ENCODE data around the gene FBXO11.

FBXO11 gene

DNA sequence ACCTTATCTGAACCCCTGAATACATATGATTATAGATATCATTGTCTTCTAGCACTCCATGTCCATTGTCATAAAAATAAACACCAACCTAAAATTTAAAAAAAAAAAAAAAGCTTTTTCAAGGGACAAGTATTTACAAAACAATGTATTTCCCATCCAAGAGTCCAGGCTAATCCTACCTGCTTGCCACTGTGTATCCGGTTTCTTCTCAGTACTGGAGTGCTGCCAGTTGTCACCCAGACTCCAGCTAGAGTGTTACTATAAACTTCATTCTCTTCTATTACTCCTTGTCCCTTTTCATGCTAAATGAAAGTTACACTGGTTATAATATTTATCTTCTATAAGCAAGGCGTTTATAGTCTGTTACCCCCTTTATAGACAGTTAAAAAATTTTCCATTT is 87.5 kb downstream of the FBXO11 start:
- no peak overlapping the region for H3K9ac ChIP-seq (ENCODE audit: low read length in 5 of 5)
- H3K4me1 ChIP-seq (ENCODE audit: control insufficient read depth in 5 of 5, insufficient read depth in 5 of 5, low read length in 5 of 5): no peaks in the 10 kb centered on the region
- H3K9me3 ChIP-seq (ENCODE audit: control insufficient read depth in 5 of 5, low read length in 5 of 5): no peaks in the 10 kb centered on the region
- no peak overlapping the region for H3K4me3 ChIP-seq (ENCODE audit: low read depth in 1 of 5, low read length in 5 of 5)
- H3K27me3 ChIP-seq (ENCODE audit: control insufficient read depth in 5 of 5, insufficient read depth in 4 of 5, low read length in 5 of 5): no peaks in the 10 kb centered on the region
- H3K36me3 ChIP-seq (ENCODE audit: control insufficient read depth in 5 of 5, insufficient read depth in 5 of 5, low read length in 5 of 5): peaks cover 53 to 83% (median 75%) of the 10 kb centered on the region in 5 donors
- no peak overlapping the region for H3K27ac ChIP-seq (ENCODE audit: low read depth, low read length)

DNA sequence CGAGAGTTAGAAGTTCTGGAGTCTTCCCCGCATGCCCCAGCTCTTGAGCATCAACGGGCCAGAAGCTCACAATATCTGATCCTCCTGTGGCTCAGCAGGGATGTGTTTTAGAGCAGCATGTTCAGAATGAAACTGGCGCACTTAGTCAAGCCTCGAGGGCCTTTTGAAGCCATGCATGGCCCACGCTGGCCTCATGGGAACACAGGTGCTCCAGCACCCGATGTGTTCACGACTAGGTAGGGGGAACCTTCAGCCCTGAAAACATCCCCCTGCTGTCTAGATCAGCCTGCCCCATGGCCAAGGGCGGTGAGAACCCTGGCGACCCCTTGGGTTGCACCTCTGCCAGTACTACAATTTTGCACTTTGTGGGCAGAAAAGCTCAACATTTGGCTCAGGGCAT is 90.5 kb downstream of the FBXO11 start:
- Histone ChIP-seq H3K4me3 (ENCODE audit: low read depth in 1 of 5, low read length in 5 of 5) (no peak overlapping the region), H3K27ac (ENCODE audit: low read depth, low read length) (no peak overlapping the region), H3K36me3 (ENCODE audit: control insufficient read depth in 5 of 5, insufficient read depth in 5 of 5, low read length in 5 of 5) (peaks cover 57 to 87% (median 73%) of the 10 kb centered on the region in 5 donors), H3K9ac (ENCODE audit: low read length in 5 of 5) (no peak overlapping the region), H3K4me1 (ENCODE audit: control insufficient read depth in 5 of 5, insufficient read depth in 5 of 5, low read length in 5 of 5) (peaks cover 0 to 3% (median 0%) of the 10 kb centered on the region in 5 donors), H3K27me3 (ENCODE audit: control insufficient read depth in 5 of 5, insufficient read depth in 4 of 5, low read length in 5 of 5) (no peaks in the 10 kb centered on the region), H3K9me3 (ENCODE audit: control insufficient read depth in 5 of 5, low read length in 5 of 5) (no peaks in the 10 kb centered on the region)

DNA sequence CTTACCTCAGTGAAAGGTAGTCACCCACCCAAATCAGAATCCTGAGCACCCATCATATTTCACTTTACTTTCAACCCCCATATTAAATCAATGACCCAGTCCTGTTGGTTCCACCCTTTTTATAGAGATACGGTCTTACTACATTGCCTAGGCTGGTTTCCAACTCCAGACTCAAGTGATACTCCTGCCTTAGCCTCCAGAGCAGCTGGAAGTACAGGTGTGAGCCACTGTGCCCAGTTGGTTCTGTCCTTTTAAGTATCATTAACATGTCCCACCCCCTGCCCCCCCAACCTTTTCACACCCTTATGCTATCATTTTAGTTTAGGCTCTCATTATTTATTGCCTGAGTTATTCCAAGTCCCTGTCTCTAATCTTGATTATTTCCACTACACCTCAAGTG is 94.6 kb downstream of the FBXO11 start:
- H3K36me3 ChIP-seq (ENCODE audit: control insufficient read depth in 5 of 5, insufficient read depth in 5 of 5, low read length in 5 of 5): peaks cover 51 to 88% (median 63%) of the 10 kb centered on the region in 5 donors
- peaks cover 0 to 20% (median 4%) of the 10 kb centered on the region in 5 donors for H3K4me1 ChIP-seq (ENCODE audit: control insufficient read depth in 5 of 5, insufficient read depth in 5 of 5, low read length in 5 of 5)
- H3K9me3 ChIP-seq (ENCODE audit: control insufficient read depth in 5 of 5, low read length in 5 of 5): no peaks in the 10 kb centered on the region
- no peaks in the 10 kb centered on the region for H3K27me3 ChIP-seq (ENCODE audit: control insufficient read depth in 5 of 5, insufficient read depth in 4 of 5, low read length in 5 of 5)
- no peak overlapping the region for H3K9ac ChIP-seq (ENCODE audit: low read length in 5 of 5)
- no peak overlapping the region for H3K27ac ChIP-seq (ENCODE audit: low read depth, low read length)
- H3K4me3 ChIP-seq (ENCODE audit: low read depth in 1 of 5, low read length in 5 of 5): no peak overlapping the region

DNA sequence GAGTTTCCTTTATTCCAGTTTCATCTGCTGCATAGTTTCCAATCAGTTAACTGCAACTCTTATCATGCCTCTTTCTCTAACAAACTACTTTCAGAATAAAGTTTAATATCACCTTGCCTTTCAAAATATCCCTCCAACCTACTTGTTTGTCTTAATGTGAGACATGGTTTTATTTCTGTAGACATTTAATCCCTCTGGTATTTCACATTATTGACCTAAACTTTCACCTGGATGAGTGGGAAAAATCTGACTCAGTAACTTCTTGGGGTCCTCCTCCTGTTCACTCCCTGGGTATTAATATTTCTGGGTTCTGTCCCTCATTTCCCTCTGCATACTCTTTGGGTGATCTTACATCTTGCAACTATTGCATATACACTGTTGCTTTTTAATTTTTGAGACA is 95.4 kb downstream of the FBXO11 start:
- H3K27ac ChIP-seq (ENCODE audit: low read depth, low read length): no peak overlapping the region
- no peaks in the 10 kb centered on the region for H3K9me3 ChIP-seq (ENCODE audit: control insufficient read depth in 5 of 5, low read length in 5 of 5)
- no peak overlapping the region for H3K4me3 ChIP-seq (ENCODE audit: low read depth in 1 of 5, low read length in 5 of 5)
- H3K27me3 ChIP-seq (ENCODE audit: control insufficient read depth in 5 of 5, insufficient read depth in 4 of 5, low read length in 5 of 5): no peaks in the 10 kb centered on the region
- peaks cover 0 to 20% (median 4%) of the 10 kb centered on the region in 5 donors for H3K4me1 ChIP-seq (ENCODE audit: control insufficient read depth in 5 of 5, insufficient read depth in 5 of 5, low read length in 5 of 5)
- peaks cover 51 to 86% (median 63%) of the 10 kb centered on the region in 5 donors for H3K36me3 ChIP-seq (ENCODE audit: control insufficient read depth in 5 of 5, insufficient read depth in 5 of 5, low read length in 5 of 5)
- no peak overlapping the region for H3K9ac ChIP-seq (ENCODE audit: low read length in 5 of 5)

DNA sequence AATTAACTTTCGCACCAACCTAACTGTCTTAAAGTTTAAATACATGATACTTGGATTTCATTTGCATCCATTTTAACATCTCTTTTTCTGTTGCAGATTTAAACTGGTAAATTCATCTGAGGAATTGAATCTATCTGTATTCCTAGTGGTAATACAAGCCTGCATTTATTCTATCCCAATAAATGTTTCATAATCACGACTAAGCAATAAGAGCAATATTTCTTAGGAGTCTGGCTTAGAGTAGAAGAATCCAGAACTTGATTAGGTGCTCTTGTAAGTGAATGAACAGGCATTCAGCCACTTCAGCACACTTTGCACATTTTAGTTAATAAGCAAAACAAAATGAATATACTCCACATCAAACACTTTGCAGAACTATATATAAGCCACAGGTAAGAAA is 96.4 kb downstream of the FBXO11 start:
- no peak overlapping the region for H3K4me3 ChIP-seq (ENCODE audit: low read depth in 1 of 5, low read length in 5 of 5)
- peaks cover 46 to 84% (median 64%) of the 10 kb centered on the region in 5 donors for H3K36me3 ChIP-seq (ENCODE audit: control insufficient read depth in 5 of 5, insufficient read depth in 5 of 5, low read length in 5 of 5)
- peaks cover 0 to 21% (median 4%) of the 10 kb centered on the region in 5 donors for H3K4me1 ChIP-seq (ENCODE audit: control insufficient read depth in 5 of 5, insufficient read depth in 5 of 5, low read length in 5 of 5)
- no peak overlapping the region for H3K9ac ChIP-seq (ENCODE audit: low read length in 5 of 5)
- H3K27me3 ChIP-seq (ENCODE audit: control insufficient read depth in 5 of 5, insufficient read depth in 4 of 5, low read length in 5 of 5): no peaks in the 10 kb centered on the region
- no peak overlapping the region for H3K27ac ChIP-seq (ENCODE audit: low read depth, low read length)
- H3K9me3 ChIP-seq (ENCODE audit: control insufficient read depth in 5 of 5, low read length in 5 of 5): no peaks in the 10 kb centered on the region

DNA sequence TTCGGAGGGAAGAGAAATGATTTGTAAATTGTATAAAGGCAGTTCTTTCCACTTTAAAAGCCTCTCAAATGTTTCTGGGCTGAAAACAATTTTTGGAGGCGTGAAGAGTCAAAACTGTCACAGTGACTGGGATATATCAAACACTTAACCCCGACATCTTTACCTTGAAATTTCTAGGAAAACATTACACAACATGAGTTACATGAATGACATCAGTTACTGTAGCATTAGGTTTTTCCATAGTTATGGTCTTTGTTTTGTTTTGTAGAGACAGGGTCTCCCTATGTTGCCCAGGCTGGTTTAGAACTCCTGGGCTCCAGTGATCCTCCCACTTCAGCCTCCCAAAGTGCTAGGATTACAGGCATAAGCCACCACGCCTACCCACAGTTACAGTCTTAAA is 97.7 kb downstream of the FBXO11 start:
- no peak overlapping the region for H3K4me3 ChIP-seq (ENCODE audit: low read depth in 1 of 5, low read length in 5 of 5)
- H3K9me3 ChIP-seq (ENCODE audit: control insufficient read depth in 5 of 5, low read length in 5 of 5): peaks cover 0 to 5% (median 3%) of the 10 kb centered on the region in 5 donors
- no peak overlapping the region for H3K9ac ChIP-seq (ENCODE audit: low read length in 5 of 5)
- peaks cover 51 to 85% (median 69%) of the 10 kb centered on the region in 5 donors for H3K36me3 ChIP-seq (ENCODE audit: control insufficient read depth in 5 of 5, insufficient read depth in 5 of 5, low read length in 5 of 5)
- no peaks in the 10 kb centered on the region for H3K27me3 ChIP-seq (ENCODE audit: control insufficient read depth in 5 of 5, insufficient read depth in 4 of 5, low read length in 5 of 5)
- peak overlapping the region; percentile 15 for H3K27ac ChIP-seq (ENCODE audit: low read depth, low read length)
- peaks cover 0 to 26% (median 4%) of the 10 kb centered on the region in 5 donors for H3K4me1 ChIP-seq (ENCODE audit: control insufficient read depth in 5 of 5, insufficient read depth in 5 of 5, low read length in 5 of 5)

DNA sequence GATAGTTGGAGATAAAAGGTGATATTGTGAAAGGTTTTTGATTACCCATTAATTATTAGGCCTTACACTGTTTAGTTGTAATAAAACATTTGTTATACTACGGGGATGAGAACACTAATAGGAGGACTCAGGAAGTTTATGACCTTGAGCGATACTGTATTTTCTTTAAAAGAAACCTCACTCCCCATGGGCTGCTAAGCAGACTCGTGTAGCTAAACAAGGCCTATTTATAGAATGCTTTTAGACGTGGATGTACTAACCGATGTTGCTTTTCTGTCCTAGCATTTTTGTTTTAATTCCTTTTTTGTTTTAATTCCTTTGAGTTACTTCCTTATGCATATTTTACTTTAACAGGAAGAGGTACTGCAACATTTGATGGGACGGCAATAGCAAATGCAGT is 100.4 kb downstream of the FBXO11 start:
- peaks cover 0 to 26% (median 4%) of the 10 kb centered on the region in 5 donors for H3K4me1 ChIP-seq (ENCODE audit: control insufficient read depth in 5 of 5, insufficient read depth in 5 of 5, low read length in 5 of 5)
- H3K27me3 ChIP-seq (ENCODE audit: control insufficient read depth in 5 of 5, insufficient read depth in 4 of 5, low read length in 5 of 5): no peaks in the 10 kb centered on the region
- H3K27ac ChIP-seq (ENCODE audit: low read depth, low read length): no peak overlapping the region
- no peak overlapping the region for H3K9ac ChIP-seq (ENCODE audit: low read length in 5 of 5)
- no peak overlapping the region for H3K4me3 ChIP-seq (ENCODE audit: low read depth in 1 of 5, low read length in 5 of 5)
- H3K9me3 ChIP-seq (ENCODE audit: control insufficient read depth in 5 of 5, low read length in 5 of 5): peaks cover 0 to 10% (median 8%) of the 10 kb centered on the region in 5 donors
- peaks cover 62 to 91% (median 72%) of the 10 kb centered on the region in 5 donors for H3K36me3 ChIP-seq (ENCODE audit: control insufficient read depth in 5 of 5, insufficient read depth in 5 of 5, low read length in 5 of 5)

DNA sequence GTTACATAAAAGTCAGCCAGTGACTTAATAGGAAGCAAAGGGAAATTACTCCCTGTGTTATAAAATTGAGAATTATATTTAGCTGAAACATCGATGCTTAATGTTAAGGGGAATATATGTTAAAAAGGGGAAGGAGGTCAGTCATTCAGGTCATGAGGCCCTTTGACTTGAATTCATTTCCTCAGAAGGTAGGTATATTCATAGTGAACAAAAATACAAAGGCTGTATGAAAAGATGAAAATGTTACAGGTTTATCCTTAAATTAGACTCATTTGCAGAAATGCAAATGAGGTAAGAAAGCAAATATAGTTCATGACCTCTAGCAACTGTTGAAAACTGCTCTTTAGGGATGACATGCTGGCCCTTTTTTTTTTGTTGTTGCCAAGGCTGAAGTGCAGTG is 102.5 kb downstream of the FBXO11 start:
- Histone ChIP-seq H3K27ac (ENCODE audit: low read depth, low read length) (no peak overlapping the region), H3K27me3 (ENCODE audit: control insufficient read depth in 5 of 5, insufficient read depth in 4 of 5, low read length in 5 of 5) (no peaks in the 10 kb centered on the region), H3K36me3 (ENCODE audit: control insufficient read depth in 5 of 5, insufficient read depth in 5 of 5, low read length in 5 of 5) (peaks cover 71 to 94% (median 78%) of the 10 kb centered on the region in 5 donors), H3K9me3 (ENCODE audit: control insufficient read depth in 5 of 5, low read length in 5 of 5) (peaks cover 0 to 10% (median 8%) of the 10 kb centered on the region in 5 donors), H3K4me1 (ENCODE audit: control insufficient read depth in 5 of 5, insufficient read depth in 5 of 5, low read length in 5 of 5) (peaks cover 0 to 29% (median 7%) of the 10 kb centered on the region in 5 donors), H3K4me3 (ENCODE audit: low read depth in 1 of 5, low read length in 5 of 5) (no peak overlapping the region), H3K9ac (ENCODE audit: low read length in 5 of 5) (no peak overlapping the region)

DNA sequence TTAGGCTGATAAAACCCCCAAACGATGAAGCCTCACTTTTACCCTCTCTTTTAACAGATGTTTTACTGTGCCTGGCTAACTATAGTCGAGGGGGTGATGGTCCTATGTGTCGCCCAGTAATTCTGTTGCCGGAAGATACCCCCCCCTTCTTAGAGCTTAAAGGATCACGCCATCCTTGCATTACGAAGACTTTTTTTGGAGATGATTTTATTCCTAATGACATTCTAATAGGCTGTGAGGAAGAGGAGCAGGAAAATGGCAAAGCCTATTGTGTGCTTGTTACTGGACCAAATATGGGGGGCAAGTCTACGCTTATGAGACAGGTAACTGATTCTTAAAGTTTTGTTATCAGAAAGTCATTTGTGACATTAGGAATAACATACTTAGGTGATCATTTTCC is 102.9 kb downstream of the FBXO11 start:
- Histone ChIP-seq H3K9me3 (ENCODE audit: control insufficient read depth in 5 of 5, low read length in 5 of 5) (peaks cover 0 to 10% (median 8%) of the 10 kb centered on the region in 5 donors), H3K36me3 (ENCODE audit: control insufficient read depth in 5 of 5, insufficient read depth in 5 of 5, low read length in 5 of 5) (peaks cover 71 to 94% (median 77%) of the 10 kb centered on the region in 5 donors), H3K4me1 (ENCODE audit: control insufficient read depth in 5 of 5, insufficient read depth in 5 of 5, low read length in 5 of 5) (peaks cover 0 to 25% (median 7%) of the 10 kb centered on the region in 5 donors), H3K27ac (ENCODE audit: low read depth, low read length) (no peak overlapping the region), H3K27me3 (ENCODE audit: control insufficient read depth in 5 of 5, insufficient read depth in 4 of 5, low read length in 5 of 5) (no peaks in the 10 kb centered on the region), H3K9ac (ENCODE audit: low read length in 5 of 5) (no peak overlapping the region), H3K4me3 (ENCODE audit: low read depth in 1 of 5, low read length in 5 of 5) (no peak overlapping the region)

DNA sequence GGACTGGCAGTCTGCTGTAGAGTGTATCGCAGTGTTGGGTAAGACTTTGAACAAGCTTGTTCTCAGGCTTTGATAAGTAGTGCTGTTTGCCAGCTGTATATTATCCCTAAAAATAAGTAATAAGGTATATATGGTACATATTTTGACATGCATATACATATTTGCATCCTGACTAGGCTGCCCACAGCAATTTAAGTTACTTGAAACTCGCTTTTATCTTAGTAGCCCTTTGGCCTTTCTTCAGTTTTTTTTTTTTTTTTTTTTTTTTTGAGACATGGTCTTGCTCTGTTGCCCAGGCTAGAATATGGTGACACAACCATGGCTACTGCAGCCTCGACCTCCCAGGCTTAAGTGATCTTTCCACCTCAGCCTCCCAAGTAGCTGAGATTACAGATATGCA is 105.2 kb downstream of the FBXO11 start:
- Histone ChIP-seq H3K36me3 (ENCODE audit: control insufficient read depth in 5 of 5, insufficient read depth in 5 of 5, low read length in 5 of 5) (peaks cover 52 to 94% (median 86%) of the 10 kb centered on the region in 5 donors), H3K4me1 (ENCODE audit: control insufficient read depth in 5 of 5, insufficient read depth in 5 of 5, low read length in 5 of 5) (peaks cover 0 to 10% (median 3%) of the 10 kb centered on the region in 5 donors), H3K27me3 (ENCODE audit: control insufficient read depth in 5 of 5, insufficient read depth in 4 of 5, low read length in 5 of 5) (no peaks in the 10 kb centered on the region), H3K9me3 (ENCODE audit: control insufficient read depth in 5 of 5, low read length in 5 of 5) (peaks cover 0 to 10% (median 8%) of the 10 kb centered on the region in 5 donors), H3K4me3 (ENCODE audit: low read depth in 1 of 5, low read length in 5 of 5) (no peak overlapping the region), H3K27ac (ENCODE audit: low read depth, low read length) (no peak overlapping the region), H3K9ac (ENCODE audit: low read length in 5 of 5) (no peak overlapping the region)

All from subcutaneous abdominal adipose tissue (tissue), 5 donors.